A549 (cell line): ENCODE results near the gene MRPL28. TPM values are rescaled to one million over a fixed set of nuclear protein-coding genes. Genes with fewer than 3 reads are reported as not detected.

Source experiments
- ATAC-seq, 2 experiments: fragments of 200-7000 bp in 1 of 2; fragments of >200 bp in 1 of 2; cut with Nextera tagmentation in 1 of 2; cut with Tn5 transposase in 1 of 2; 3 replicates each; pipeline versions ENCODE4 v1.8.0 to v1.9.1; 2018 to 2020; ENCODE audit warnings: mild to moderate bottlenecking in 1 of 2, moderate library complexity in 1 of 2
- CTCF ChIA-PET: fragments of 300-600 bp; sonication (Branson Sonifier 250); formaldehyde crosslinking; extraction: SDS; loops from one replicate; lab custom pipeline; 2021; ENCODE audit warnings: antibody characterized with exemption, inconsistent platforms; lab: Yijun Ruan, JAX
- POLR2A ChIA-PET: fragments of 350-600 bp; formaldehyde crosslinking; extraction: SDS; loops from one replicate; lab custom pipeline; 2021; ENCODE audit warnings: antibody characterized with exemption, inconsistent platforms; lab: Yijun Ruan, JAX
- DNase-seq, 2 experiments: peaks; one replicate each; pipeline versions ENCODE4 v3.0.0 to v3.0.0-alpha.2; 2011 to 2016; ENCODE audit warnings: low read depth in 1 of 2, low spot score in 1 of 2
- FAIRE-seq: peaks from 2 replicates; lab custom pipeline; 2011; peaks lifted over from hg19 to GRCh38; lab: Jason Lieb, UNC
- H3K27ac ChIP-seq, 2 experiments: fragments of >200 bp; sonication (Bioruptor Twin); formaldehyde crosslinking; 3 replicates each; pipeline ENCODE4 v1.5.1; 2016 to 2017
- H3K4me1 ChIP-seq: fragments of >200 bp; sonication (Bioruptor Twin); formaldehyde crosslinking; 3 replicates; pipeline ENCODE4 v1.6.1; 2016
- H3K4me2 ChIP-seq: fragments of >200 bp; sonication (Bioruptor Twin); formaldehyde crosslinking; 3 replicates; pipeline ENCODE4 v1.6.1; 2016
- H3K4me3 ChIP-seq: fragments of >200 bp; sonication (Bioruptor Twin); formaldehyde crosslinking; 3 replicates; pipeline ENCODE4 v1.5.1; 2016
- H3K9me3 ChIP-seq: fragments of >200 bp; sonication (Bioruptor Twin); formaldehyde crosslinking; 3 replicates; pipeline ENCODE4 v1.6.1; 2016
- CBX2 ChIP-seq: fragments of 200-600 bp; sonication (generic); IDR thresholded peaks from 2 replicates; pipeline ENCODE4 v1.6.1; 2016; ENCODE audit warnings: low read depth, mild to moderate bottlenecking, borderline replicate concordance
- CHD4 ChIP-seq: fragments of 200-600 bp; sonication (generic); IDR thresholded peaks from 2 replicates; pipeline ENCODE4 v1.6.1; 2016; ENCODE audit warnings: antibody characterized with exemption, mild to moderate bottlenecking, borderline replicate concordance
- E2F6 ChIP-seq: IDR thresholded peaks from 2 replicates; pipeline ENCODE4 v1.6.1; 2012; ENCODE audit warnings: low read depth, borderline replicate concordance
- EHMT2 ChIP-seq: fragments of 200-600 bp; sonication (generic); IDR thresholded peaks from 2 replicates; pipeline ENCODE4 v1.6.1; 2016; ENCODE audit warnings: antibody characterized with exemption, low read depth, mild to moderate bottlenecking, moderate library complexity
- ESRRA ChIP-seq: fragments of 150-350 bp; IDR thresholded peaks from 2 replicates; pipeline ENCODE4 v1.6.1; 2014; ENCODE audit warnings: mild to moderate bottlenecking, low read length, borderline replicate concordance
- HEYL ChIP-seq: fragments of 250-450 bp; sonication (Bioruptor Pico); IDR thresholded peaks from 2 replicates; pipeline ENCODE4 v1.8.0; 2021; ENCODE audit warnings: mild to moderate bottlenecking, moderate library complexity
- JUN ChIP-seq, 2 experiments: fragments of >200 bp; sonication (Bioruptor Twin); formaldehyde crosslinking; IDR thresholded peaks; 2 replicates in 1 of 2; 3 replicates in 1 of 2; pipeline ENCODE4 v1.6.1; 2016 to 2017
- JUNB ChIP-seq: fragments of >200 bp; sonication (Bioruptor Twin); formaldehyde crosslinking; IDR thresholded peaks from 2 replicates; pipeline ENCODE4 v1.6.1; 2016
- KDM5A ChIP-seq: fragments of 200-600 bp; sonication (generic); IDR thresholded peaks from 2 replicates; pipeline ENCODE4 v1.6.1; 2016; ENCODE audit warnings: antibody characterized with exemption, mild to moderate bottlenecking
- NFE2L2 ChIP-seq: fragments of 150-350 bp; conservative IDR thresholded peaks from 2 replicates; pipeline ENCODE4 v1.6.1; 2014; ENCODE audit warnings: low read length
- PBX3 ChIP-seq: IDR thresholded peaks from 2 replicates; pipeline ENCODE4 v1.6.1; 2012
- POLR2A ChIP-seq: IDR thresholded peaks from 2 replicates; pipeline ENCODE4 v1.6.1; 2012; ENCODE audit warnings: mild to moderate bottlenecking, low read length
- USF2 ChIP-seq: fragments of 450-650 bp; IDR thresholded peaks from 2 replicates; pipeline ENCODE4 v1.6.1; 2014; ENCODE audit warnings: antibody characterized with exemption
- WGBS: methylation state at CpG from one replicate; pipeline ENCODE4 v1.1.6; 2017; ENCODE audit errors: missing lambda C conversion rate; 5-methylcytosine and 5-hydroxymethylcytosine counted together
- polyA plus RNA-seq, 4 experiments: library from polyadenylated mRNA; depleted of rRNA in 3 of 4; stranded (reverse); fragments of >200 nt; fragmentation: RNase III in 1 of 4; extraction: RNeasy Plus Mini Kit Qiagen cat#74134 plus additional on column Dnase treatment in 1 of 4; gene quantifications; 2 replicates in 3 of 4; 3 replicates in 1 of 4; pipeline ENCODE4 v1.2.3, GENCODE V29; 2011 to 2017
- TF ChIP-seq, protein P1 (sequence below): fragments of 250-450 bp; sonication (Bioruptor Pico); IDR thresholded peaks from 2 replicates; pipeline ENCODE4 v1.5.0; 2020; ENCODE audit warnings: low read depth, mild to moderate bottlenecking, moderate library complexity
- TF ChIP-seq, protein P2 (sequence below): fragments of 250-450 bp; sonication (Bioruptor Pico); IDR thresholded peaks from 2 replicates; pipeline ENCODE4 v1.5.0; 2021; ENCODE audit warnings: mild to moderate bottlenecking, moderate library complexity, borderline replicate concordance

Gene MRPL28
- polyA plus RNA-seq, 2 of the 4 experiments (the other 2 are of a cell fraction) = 130 to 139 TPM

DNA sequence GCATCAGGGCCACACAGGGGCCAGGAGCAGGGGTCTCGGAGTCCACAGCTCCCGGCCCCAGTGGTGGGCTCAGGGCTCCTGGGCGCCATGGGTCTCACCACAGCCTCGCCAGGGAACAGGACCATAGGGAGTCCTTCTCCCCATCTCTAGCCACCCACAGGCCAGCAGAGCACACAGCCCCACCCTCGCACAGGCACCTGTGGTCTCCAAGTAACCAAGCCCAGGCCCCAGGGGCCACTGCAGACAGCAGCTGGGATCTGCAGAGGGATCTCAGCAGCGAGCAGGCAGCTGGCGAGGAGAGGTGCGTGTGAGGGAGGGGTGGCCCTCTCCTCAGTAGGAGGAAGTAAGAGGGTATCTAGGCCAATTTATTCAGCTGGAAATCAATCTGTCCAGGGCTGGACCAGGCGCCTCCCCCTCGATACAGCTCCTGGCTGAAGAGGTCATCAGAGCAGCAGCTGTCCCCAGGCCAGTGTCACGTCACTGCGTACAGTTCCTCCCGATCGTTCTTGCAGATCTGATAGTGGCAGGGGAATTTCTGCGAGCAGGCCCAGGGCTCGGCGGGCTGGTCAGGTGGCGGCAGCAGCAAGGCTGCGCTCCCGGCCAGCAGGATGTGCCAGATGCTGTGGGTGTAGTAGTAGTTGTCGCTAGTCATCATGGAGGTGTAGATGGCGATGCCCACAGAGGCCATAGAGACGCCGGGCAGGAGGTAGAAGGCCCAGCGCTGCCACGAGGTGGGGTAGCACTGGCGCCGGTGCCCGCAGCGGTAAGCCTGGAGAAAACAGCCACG is 1.4 kb upstream of the MRPL28 start:
- ChIA-PET CTCF (interaction anchor here (1.0 to 3.5 kb wide), 7 partner anchors 8 to 306 kb away, joined by 3 to 16 read pairs (median 5); partner anchors contain the start of gene HBQ1), POLR2A (no interaction called here)
- no peaks in the 10 kb centered on the region for H3K9me3 ChIP-seq
- no peak overlapping the region for H3K4me3 ChIP-seq
- TF ChIP-seq E2F6 (no peak), EHMT2 (no peak), ESRRA (no peak), PBX3 (no peak), CHD4 (no peak), JUN (IDR thresholded peaks at IDR 0.05) (no peak), NFE2L2 (no peak), CBX2 (no peak), POLR2A (no peak), HEYL (CRISPR knock-in tag) (no peak), KDM5A (no peak), JUNB (no peak), USF2 (no peak)
- TF ChIP-seq, protein P1, sequence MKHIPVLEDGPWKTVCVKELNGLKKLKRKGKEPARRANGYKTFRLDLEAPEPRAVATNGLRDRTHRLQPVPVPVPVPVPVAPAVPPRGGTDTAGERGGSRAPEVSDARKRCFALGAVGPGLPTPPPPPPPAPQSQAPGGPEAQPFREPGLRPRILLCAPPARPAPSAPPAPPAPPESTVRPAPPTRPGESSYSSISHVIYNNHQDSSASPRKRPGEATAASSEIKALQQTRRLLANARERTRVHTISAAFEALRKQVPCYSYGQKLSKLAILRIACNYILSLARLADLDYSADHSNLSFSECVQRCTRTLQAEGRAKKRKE = no peak
- TF ChIP-seq, protein P2, sequence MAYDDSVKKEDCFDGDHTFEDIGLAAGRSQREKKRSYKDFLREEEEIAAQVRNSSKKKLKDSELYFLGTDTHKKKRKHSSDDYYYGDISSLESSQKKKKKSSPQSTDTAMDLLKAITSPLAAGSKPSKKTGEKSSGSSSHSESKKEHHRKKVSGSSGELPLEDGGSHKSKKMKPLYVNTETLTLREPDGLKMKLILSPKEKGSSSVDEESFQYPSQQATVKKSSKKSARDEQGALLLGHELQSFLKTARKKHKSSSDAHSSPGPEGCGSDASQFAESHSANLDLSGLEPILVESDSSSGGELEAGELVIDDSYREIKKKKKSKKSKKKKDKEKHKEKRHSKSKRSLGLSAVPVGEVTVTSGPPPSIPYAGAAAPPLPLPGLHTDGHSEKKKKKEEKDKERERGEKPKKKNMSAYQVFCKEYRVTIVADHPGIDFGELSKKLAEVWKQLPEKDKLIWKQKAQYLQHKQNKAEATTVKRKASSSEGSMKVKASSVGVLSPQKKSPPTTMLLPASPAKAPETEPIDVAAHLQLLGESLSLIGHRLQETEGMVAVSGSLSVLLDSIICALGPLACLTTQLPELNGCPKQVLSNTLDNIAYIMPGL (CRISPR knock-in tag) = no peak
- H3K4me1 ChIP-seq = peaks cover 17% of the 10 kb centered on the region; the same call in 2 of the 3 replicates
- H3K27ac ChIP-seq = no peak overlapping the region
- 94% methylated on average over 27 of the region's 31 CpGs for WGBS
- ATAC-seq = no peak
- H3K4me2 ChIP-seq = no peak overlapping the region
- no peak for DNase-seq
- FAIRE-seq = no peak

DNA sequence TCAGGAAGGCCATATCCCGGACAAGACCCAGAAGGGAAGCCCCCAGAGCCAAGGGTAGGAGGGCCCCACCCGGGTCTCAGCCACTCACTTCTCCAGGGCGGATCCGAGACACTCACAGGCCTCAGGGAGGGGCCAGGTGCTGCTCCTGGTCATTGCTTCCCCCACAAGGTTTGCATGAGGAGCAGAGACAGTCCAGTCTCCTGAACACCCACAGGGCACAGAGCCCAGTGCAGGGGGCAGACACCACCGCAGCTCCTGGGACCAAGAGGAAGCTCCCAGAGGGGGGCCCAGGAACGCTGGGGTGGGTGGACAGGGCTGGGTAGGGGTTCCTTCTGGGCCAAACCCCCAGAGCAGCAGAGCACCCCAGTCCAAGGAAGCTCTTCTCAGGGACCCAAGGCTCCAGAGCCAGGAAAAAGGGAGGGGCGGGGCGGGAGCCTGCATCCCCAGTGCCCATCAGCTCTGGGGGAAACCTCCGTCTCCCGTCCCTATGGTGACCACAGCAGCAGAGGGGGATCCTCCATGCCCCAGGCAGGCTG is 709 bp upstream of the MRPL28 start:
- 76% methylated on average over 7 of the region's 10 CpGs for WGBS
- ATAC-seq (peak in 1 of 2 experiments; percentile 6; a peak in 3 of 6 replicates), DNase-seq (no peak)
- no peaks in the 10 kb centered on the region for H3K9me3 ChIP-seq
- peak overlapping the region; percentile 78 for H3K4me2 ChIP-seq
- CTCF ChIA-PET = interaction anchor here (1.0 to 3.5 kb wide), 7 partner anchors 8 to 305 kb away, joined by 3 to 16 read pairs (median 5); partner anchors contain the start of gene HBQ1
- peak overlapping the region; percentile 58; the same call in 2 of the 3 replicates for H3K4me3 ChIP-seq
- H3K4me1 ChIP-seq = peaks cover 17% of the 10 kb centered on the region; the same call in 2 of the 3 replicates
- TF ChIP-seq, protein P2 (CRISPR knock-in tag) = no peak
- TF ChIP-seq, all 56 proteins: peak for 0
- H3K27ac ChIP-seq = peak overlapping the region; percentile 68 to 89
- POLR2A ChIA-PET = interaction anchor here (0.6 to 1.3 kb wide), 4 partner anchors 9 to 30 kb away, joined by 3 to 5 read pairs (median 3); partner anchors contain the start of genes AXIN1 and DECR2
- FAIRE-seq = no peak
